Brain microvascular endothelial cell (primary cell): Measurements from ENCODE around the gene PGR.

Experiments
- DNase-seq: peaks from one replicate; pipeline ENCODE4 v3.0.0-alpha.2; 2020
- H3K27ac ChIP-seq: fragments of 250-450 bp; sonication (Bioruptor Pico); 2 replicates; pipeline ENCODE4 v1.5.1; 2020; ENCODE audit warnings: mild to moderate bottlenecking, moderate library complexity
- H3K27me3 ChIP-seq: fragments of 250-450 bp; sonication (Bioruptor Pico); replicated peaks from 2 replicates; pipeline ENCODE4 v1.5.1; 2020; ENCODE audit warnings: mild to moderate bottlenecking
- H3K36me3 ChIP-seq: fragments of 250-450 bp; sonication (Bioruptor Pico); replicated peaks from 2 replicates; pipeline ENCODE4 v1.5.1; 2020; ENCODE audit warnings: mild to moderate bottlenecking
- H3K4me3 ChIP-seq: 2 replicates; pipeline ENCODE4 v1.5.1; 2011; ENCODE audit warnings: low read depth, mild to moderate bottlenecking, control low read depth, low read length, moderate library complexity
- in situ Hi-C: cut with HindIII; loops from 2 replicates; pipeline ENCODE4 v1.10.0; 2017; ENCODE audit warnings: low sequenced_read_pairs, low pct_ligation_motif_present
- TF ChIP-seq, protein P1 (sequence below): IDR thresholded peaks from 2 replicates; pipeline ENCODE4 v1.5.1; 2011; ENCODE audit warnings: low read depth, mild to moderate bottlenecking, moderate library complexity, low read length, control low read depth, inconsistent platforms; ENCODE audit errors: missing control alignments

The PGR gene

GRCh38 chr11:101034076-101034475, 95.5 kb downstream of the PGR start:
- Histone ChIP-seq H3K4me3 (no peak overlapping the region), H3K27ac (no peak overlapping the region), H3K36me3 (no peaks in the 10 kb centered on the region), H3K27me3 (no peaks in the 10 kb centered on the region)
- no peak for DNase-seq
- in situ Hi-C loops = no loop called here
- TF ChIP-seq, protein P1, sequence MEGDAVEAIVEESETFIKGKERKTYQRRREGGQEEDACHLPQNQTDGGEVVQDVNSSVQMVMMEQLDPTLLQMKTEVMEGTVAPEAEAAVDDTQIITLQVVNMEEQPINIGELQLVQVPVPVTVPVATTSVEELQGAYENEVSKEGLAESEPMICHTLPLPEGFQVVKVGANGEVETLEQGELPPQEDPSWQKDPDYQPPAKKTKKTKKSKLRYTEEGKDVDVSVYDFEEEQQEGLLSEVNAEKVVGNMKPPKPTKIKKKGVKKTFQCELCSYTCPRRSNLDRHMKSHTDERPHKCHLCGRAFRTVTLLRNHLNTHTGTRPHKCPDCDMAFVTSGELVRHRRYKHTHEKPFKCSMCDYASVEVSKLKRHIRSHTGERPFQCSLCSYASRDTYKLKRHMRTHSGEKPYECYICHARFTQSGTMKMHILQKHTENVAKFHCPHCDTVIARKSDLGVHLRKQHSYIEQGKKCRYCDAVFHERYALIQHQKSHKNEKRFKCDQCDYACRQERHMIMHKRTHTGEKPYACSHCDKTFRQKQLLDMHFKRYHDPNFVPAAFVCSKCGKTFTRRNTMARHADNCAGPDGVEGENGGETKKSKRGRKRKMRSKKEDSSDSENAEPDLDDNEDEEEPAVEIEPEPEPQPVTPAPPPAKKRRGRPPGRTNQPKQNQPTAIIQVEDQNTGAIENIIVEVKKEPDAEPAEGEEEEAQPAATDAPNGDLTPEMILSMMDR = no peak

DNA sequence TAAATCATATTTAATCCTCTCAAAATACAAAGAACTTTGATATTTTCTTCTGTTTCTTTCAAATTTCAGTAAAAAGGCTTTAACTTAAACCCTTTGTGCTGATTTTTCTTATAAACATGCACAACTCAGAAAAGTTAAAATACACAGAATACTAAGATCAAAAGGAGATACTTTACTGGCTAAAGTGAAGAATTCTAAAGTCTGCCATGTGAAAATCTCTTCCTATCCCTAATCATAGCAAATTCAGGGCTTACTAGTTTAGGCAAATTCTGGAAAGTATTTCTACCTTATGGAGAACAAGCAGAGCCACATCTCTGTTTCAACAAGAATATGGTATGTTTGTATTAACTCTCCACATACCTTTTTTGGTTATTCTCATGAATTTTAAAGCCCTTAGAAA, 96.6 kb downstream of the PGR start:
- Histone ChIP-seq H3K4me3 (no peak overlapping the region), H3K36me3 (no peaks in the 10 kb centered on the region), H3K27me3 (no peaks in the 10 kb centered on the region), H3K27ac (no peak overlapping the region)
- TF ChIP-seq, protein P1 = no peak
- no peak for DNase-seq
- in situ Hi-C loops = no loop called here

GRCh38 chr11:101031713-101032112, 97.9 kb downstream of the PGR start:
- no peak overlapping the region for H3K27ac ChIP-seq
- H3K4me3 ChIP-seq = no peak overlapping the region
- in situ Hi-C loops = no loop called here
- H3K36me3 ChIP-seq = no peaks in the 10 kb centered on the region
- TF ChIP-seq, protein P1 = no peak
- no peaks in the 10 kb centered on the region for H3K27me3 ChIP-seq
- DNase-seq = no peak

DNA sequence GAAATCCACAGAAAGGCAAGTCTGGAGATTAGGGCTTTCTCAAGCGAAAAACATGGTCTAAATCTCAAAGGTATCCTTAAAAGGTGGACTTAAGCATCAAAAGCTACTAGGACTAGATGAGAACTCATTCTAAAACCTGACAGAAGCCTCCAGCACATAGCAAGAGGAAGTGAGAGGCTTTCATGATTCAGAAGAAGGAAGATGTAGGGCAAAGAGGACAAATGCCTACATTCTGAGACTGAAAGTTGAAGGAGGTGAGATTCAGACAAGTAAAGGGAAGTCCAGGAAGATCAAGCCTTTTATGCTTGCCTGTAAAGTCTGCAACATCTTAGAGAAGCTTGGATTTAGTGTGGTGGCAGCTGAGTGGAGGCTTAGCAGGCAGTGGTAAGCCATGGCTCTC, 98.9 kb downstream of the PGR start:
- no peaks in the 10 kb centered on the region for H3K36me3 ChIP-seq
- H3K4me3 ChIP-seq = no peak overlapping the region
- H3K27me3 ChIP-seq = no peaks in the 10 kb centered on the region
- in situ Hi-C loops = no loop called here
- H3K27ac ChIP-seq = no peak overlapping the region
- no peak for DNase-seq
- TF ChIP-seq, protein P1 = no peak

GRCh38 chr11:101030015-101030414, 99.6 kb downstream of the PGR start:
- TF ChIP-seq, protein P1 = no peak
- H3K27ac ChIP-seq = no peak overlapping the region
- DNase-seq = no peak
- H3K36me3 ChIP-seq = no peaks in the 10 kb centered on the region
- no peak overlapping the region for H3K4me3 ChIP-seq
- no peaks in the 10 kb centered on the region for H3K27me3 ChIP-seq
- in situ Hi-C loops = no loop called here

DNA sequence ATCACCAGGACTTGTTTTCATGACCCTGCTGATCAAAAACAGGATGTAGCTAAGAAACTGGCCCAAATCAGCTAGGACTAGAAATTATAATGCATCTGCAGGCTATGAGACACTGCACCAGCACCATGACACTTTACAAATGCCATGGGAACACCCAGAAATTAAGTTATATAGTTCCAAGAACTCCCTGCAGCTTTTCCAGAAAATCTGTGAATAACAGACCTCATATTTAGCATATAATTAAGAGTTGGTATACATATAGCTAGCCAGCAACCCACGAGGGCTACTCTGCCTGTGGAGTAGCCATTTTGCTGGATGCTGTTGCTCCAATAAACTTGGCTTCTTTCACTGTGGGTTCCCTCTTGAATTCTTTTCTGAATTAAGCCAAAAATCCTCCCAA, 101.0 kb downstream of the PGR start:
- DNase-seq = no peak
- in situ Hi-C loops = no loop called here
- TF ChIP-seq, protein P1 = no peak

More for the DNA sequence above, 101.0 kb downstream of the PGR start:
- Histone ChIP-seq H3K27me3 (no peaks in the 10 kb centered on the region), H3K27ac (no peak overlapping the region), H3K4me3 (no peak overlapping the region), H3K36me3 (no peaks in the 10 kb centered on the region)
